NCI-H1092 (cell line): ENCODE data around the gene STOML2.
A peak's percentile ranks its signal among the peaks of the same experiment; 100 is the strongest.

Source experiments
- DNase-seq: peaks from one replicate; lab custom pipeline; 2025; lab: John Stamatoyannopoulos, UW

Gene STOML2

GRCh38 chr9:35072461-35073278 lies 30.3 kb downstream of the STOML2 start, which contains the start of gene VCP:
TSS of gene VCP (minus strand) at chr9:35072625. CDS start at chr9:35072353, 272 bp downstream.
- peak; percentile 100 for DNase-seq

- peak; percentile 72 for DNase-seq
These were observed 31.0 kb downstream of the STOML2 start for GRCh38 chr9:35071814-35072460.

GRCh38 chr9:35070823-35071813 lies 31.8 kb downstream of the STOML2 start:
- no peak for DNase-seq

GRCh38 chr9:35069020-35069419 lies 33.9 kb downstream of the STOML2 start:
- no peak for DNase-seq

GRCh38 chr9:35067056-35067455 lies 35.9 kb downstream of the STOML2 start:
- no peak for DNase-seq

- no peak for DNase-seq
These were observed 42.3 kb downstream of the STOML2 start for GRCh38 chr9:35060548-35061207.

GRCh38 chr9:35059438-35059837 lies 43.5 kb downstream of the STOML2 start:
- no peak for DNase-seq

- DNase-seq = no peak
These were observed 45.7 kb downstream of the STOML2 start for GRCh38 chr9:35057271-35057620.

GRCh38 chr9:35056571-35057270 lies 46.2 kb downstream of the STOML2 start:
- no peak for DNase-seq

- no peak for DNase-seq
These were observed 47.9 kb downstream of the STOML2 start for GRCh38 chr9:35054871-35055644.

GRCh38 chr9:35054185-35054835 lies 48.6 kb downstream of the STOML2 start:
- DNase-seq = no peak

GRCh38 chr9:35051069-35051967 lies 51.6 kb downstream of the STOML2 start:
- DNase-seq = peak; percentile 5
